GM12878 (cell line): Measurements from ENCODE around the gene APLP2. TPM values are rescaled to one million over a fixed set of nuclear protein-coding genes. Genes with fewer than 3 reads are reported as not detected.
A peak's percentile ranks its signal among the peaks of the same experiment; 100 is the strongest.

ENCODE experiments used
- ATAC-seq: fragments of 200-7000 bp; cut with Tn5 transposase; 3 replicates; pipeline ENCODE4 v1.9.1; 2020; ENCODE audit warnings: mild to moderate bottlenecking, moderate library complexity
- BruUV-seq: library from RNA; stranded (reverse); fragments of 400-500 nt; replicated peaks from 2 replicates; lab custom pipeline; 2021; lab: Mats Ljungman, UMichigan
- CTCF ChIA-PET: fragments of 300-600 bp; sonication (Branson Sonifier 250); formaldehyde crosslinking; extraction: SDS; loops from one replicate; lab custom pipeline; 2021; ENCODE audit warnings: inconsistent platforms; lab: Yijun Ruan, JAX
- POLR2A ChIA-PET: fragments of 350-600 bp; formaldehyde crosslinking; extraction: SDS; loops from one replicate; lab custom pipeline; 2021; ENCODE audit warnings: inconsistent platforms; lab: Charles Lee
- RAD21 ChIA-PET: fragments of 300-600 bp; sonication (Branson Sonifier 250); formaldehyde crosslinking; loops from one replicate; lab custom pipeline; 2023; ENCODE audit warnings: antibody characterized with exemption; ENCODE audit not compliant: unreplicated experiment; lab: Charles Lee
- SMC1A ChIA-PET: fragments of 300-600 bp; sonication (Branson Sonifier 250); formaldehyde crosslinking; loops from one replicate; lab custom pipeline; 2023; ENCODE audit not compliant: unreplicated experiment, uncharacterized antibody; lab: Charles Lee
- DNase-seq: peaks from one replicate; pipeline ENCODE4 v3.0.0-alpha.2; 2011; ENCODE audit warnings: low read depth, low spot score
- FAIRE-seq: peaks from 3 replicates; lab custom pipeline; 2011; peaks lifted over from hg19 to GRCh38; lab: Jason Lieb, UNC
- H2AFZ ChIP-seq: 2 replicates; pipeline ENCODE4 v1.6.0; 2011; ENCODE audit warnings: low read depth, low read length, control low read depth; ENCODE audit not compliant: control insufficient read depth
- H3K27ac ChIP-seq: 2 replicates; pipeline ENCODE4 v1.5.1; 2011; ENCODE audit warnings: control low read depth; ENCODE audit not compliant: control insufficient read depth, insufficient read depth
- H3K27me3 ChIP-seq, 2 experiments: replicated peaks in 1 of 2; 2 replicates each; pipeline versions ENCODE4 v1.6.0 to v1.6.1; 2011; ENCODE audit warnings: low read length in 1 of 2; ENCODE audit not compliant: control insufficient read depth in 2 of 2, insufficient read depth in 2 of 2
- H3K36me3 ChIP-seq, 2 experiments: 2 replicates each; pipeline ENCODE4 v1.5.1; 2011; ENCODE audit warnings: low read length in 1 of 2; ENCODE audit not compliant: control insufficient read depth in 2 of 2, insufficient read depth in 2 of 2
- H3K4me1 ChIP-seq: 2 replicates; pipeline ENCODE4 v1.6.1; 2011; ENCODE audit warnings: mild to moderate bottlenecking, low read length, moderate library complexity, mixed read lengths; ENCODE audit not compliant: control insufficient read depth, insufficient read depth
- H3K4me2 ChIP-seq: 2 replicates; pipeline ENCODE4 v1.6.0; 2011; ENCODE audit warnings: control low read depth; ENCODE audit not compliant: control insufficient read depth, insufficient read depth
- H3K4me3 ChIP-seq: fragments of 200-600 bp; sonication (generic); 2 replicates; pipeline ENCODE4 v1.5.1; 2016
- H3K79me2 ChIP-seq: 2 replicates; pipeline ENCODE4 v1.6.0; 2011; ENCODE audit warnings: low read length; ENCODE audit not compliant: control insufficient read depth, insufficient read depth
- H3K9ac ChIP-seq: 2 replicates; pipeline ENCODE4 v1.8.0; 2011; ENCODE audit warnings: low read length, control low read depth, mixed read lengths; ENCODE audit not compliant: control insufficient read depth, insufficient read depth
- H3K9me3 ChIP-seq: replicated peaks from 3 replicates; pipeline ENCODE4 v1.5.1; 2011; ENCODE audit warnings: mild to moderate bottlenecking, low read length; ENCODE audit not compliant: control insufficient read depth, insufficient read depth
- H4K20me1 ChIP-seq: 2 replicates; pipeline ENCODE4 v1.6.0; 2011; ENCODE audit not compliant: control insufficient read depth, insufficient read depth
- EED ChIP-seq: sonication (generic); IDR thresholded peaks from 2 replicates; pipeline ENCODE4 v1.6.1; 2016; ENCODE audit warnings: antibody characterized with exemption, low read depth
- HDAC2 ChIP-seq: fragments of 200-600 bp; sonication (generic); IDR thresholded peaks from 2 replicates; pipeline ENCODE4 v1.6.1; 2017
- IRF5 ChIP-seq: fragments of 450-650 bp; IDR thresholded peaks from 2 replicates; pipeline ENCODE4 v1.6.1; 2017; ENCODE audit warnings: borderline replicate concordance
- JUND ChIP-seq: IDR thresholded peaks from 2 replicates; pipeline ENCODE4 v1.6.1; 2012; ENCODE audit warnings: low read depth, mild to moderate bottlenecking, low read length, improper control_type of control experiment, moderate library complexity
- MAX ChIP-seq: IDR thresholded peaks from 2 replicates; pipeline ENCODE4 v1.6.1; 2012; ENCODE audit warnings: low read depth, low read length, improper control_type of control experiment
- MTA3 ChIP-seq: IDR thresholded peaks from 2 replicates; pipeline ENCODE4 v1.6.1; 2012; ENCODE audit warnings: low read length, inconsistent platforms, borderline replicate concordance
- NBN ChIP-seq: fragments of 450-650 bp; IDR thresholded peaks from 2 replicates; pipeline ENCODE4 v1.6.1; 2016
- NFYA ChIP-seq: IDR thresholded peaks from 2 replicates; pipeline ENCODE4 v1.6.1; 2011; ENCODE audit warnings: low read depth, mild to moderate bottlenecking, low read length, improper control_type of control experiment, borderline replicate concordance
- RBBP5 ChIP-seq: fragments of 200-600 bp; sonication (generic); conservative IDR thresholded peaks from 2 replicates; pipeline ENCODE4 v1.6.1; 2016
- RUNX3 ChIP-seq: IDR thresholded peaks from 2 replicates; pipeline ENCODE4 v1.6.1; 2012; ENCODE audit warnings: low read length, inconsistent platforms
- SMAD1 ChIP-seq: fragments of 450-650 bp; IDR thresholded peaks from 2 replicates; pipeline ENCODE4 v1.6.1; 2018; ENCODE audit warnings: mild to moderate bottlenecking, low read depth; ENCODE audit not compliant: partially characterized antibody
- SMARCA5 ChIP-seq: fragments of 450-650 bp; IDR thresholded peaks from 2 replicates; pipeline ENCODE4 v1.6.1; 2017; ENCODE audit warnings: mild to moderate bottlenecking
- SRF ChIP-seq, 2 experiments: IDR thresholded peaks; 2 replicates each; pipeline ENCODE4 v1.6.1; 2011; ENCODE audit warnings: low read depth in 2 of 2, low read length in 2 of 2, mild to moderate bottlenecking in 1 of 2, moderate library complexity in 1 of 2
- TARDBP ChIP-seq: IDR thresholded peaks from 2 replicates; pipeline ENCODE4 v1.6.1; 2016; ENCODE audit warnings: borderline replicate concordance
- YBX1 ChIP-seq: fragments of 450-650 bp; IDR thresholded peaks from 2 replicates; pipeline ENCODE4 v1.6.1; 2016; ENCODE audit warnings: antibody characterized with exemption
- ZNF24 ChIP-seq: fragments of 450-650 bp; IDR thresholded peaks from 2 replicates; pipeline ENCODE4 v1.6.1; 2017; ENCODE audit warnings: antibody characterized with exemption, mild to moderate bottlenecking
- ZNF384 ChIP-seq: IDR thresholded peaks from 2 replicates; pipeline ENCODE4 v1.6.1; 2012; ENCODE audit warnings: low read depth, mild to moderate bottlenecking, low read length, improper control_type of control experiment, borderline replicate concordance
- WGBS: methylation state at CpG from one replicate; pipeline ENCODE4 v1.1.6; 2016; ENCODE audit warnings: low lambda C conversion rate; ENCODE audit not compliant: insufficient replicate concordance, insufficient coverage; ENCODE audit errors: missing lambda C conversion rate; 5-methylcytosine and 5-hydroxymethylcytosine counted together
- in situ Hi-C: fragments of 300-500 bp; cut with MboI; formaldehyde crosslinking; loops from 9 replicates; pipeline ENCODE4 v1.14.3; 2018; ENCODE audit warnings: mixed read lengths
- intact Hi-C: fragments of 100-400 bp; cut with micrococcal nuclease; formaldehyde crosslinking; loops from one replicate; pipeline ENCODE4 v1.14.2; 2022; ENCODE audit not compliant: unreplicated experiment
- polyA plus RNA-seq, 11 experiments: library from polyadenylated mRNA; depleted of rRNA in 4 of 11; unstranded in 6 of 11; stranded (reverse) in 5 of 11; fragments of >200 nt; fragmentation: Nextera tagmentation in 4 of 11; fragmentation: Illumina TruSeq in 1 of 11; extraction: Ambion mirVana in 4 of 11; extraction: Trizol in 1 of 11; gene quantifications; 1 replicate in 1 of 11; 2 replicates in 10 of 11; pipeline versions ENCODE4 v1.2.1 to v1.2.3, GENCODE V29; 2011 to 2016; ENCODE audit warnings: inconsistent platforms in 2 of 11, missing spikeins in 2 of 11, low read depth in 1 of 11
- total RNA-seq, 4 experiments: library from RNA; depleted of rRNA in 3 of 4; stranded (reverse); fragments of >200 nt in 3 of 4; fragmentation: Illumina TruSeq in 1 of 4; extraction: Trizol in 1 of 4; gene quantifications; 2 replicates each; pipeline versions ENCODE4 v1.2.1 to v1.2.3, GENCODE V29; 2013 to 2021
- TF ChIP-seq, protein P1 (sequence below): fragments of 450-650 bp; formaldehyde crosslinking; IDR thresholded peaks from 2 replicates; pipeline ENCODE4 v1.5.0; 2022; ENCODE audit warnings: mild to moderate bottlenecking, missing genetic modification characterization
- TF ChIP-seq, protein P2 (sequence below): IDR thresholded peaks from 2 replicates; pipeline ENCODE4 v1.6.1; 2011; ENCODE audit warnings: borderline replicate concordance, low read depth, mild to moderate bottlenecking, moderate library complexity, mixed read lengths, low read length; ENCODE audit not compliant: insufficient read depth; ENCODE audit errors: extremely low read length

APLP2 gene
- total and polyA plus RNA-seq, 10 of the 15 experiments (the other 5 are each of a cell fraction or from before 2014, with no cell fraction given), result 2.3 to 38.8 (median 21.3) TPM

DNA sequence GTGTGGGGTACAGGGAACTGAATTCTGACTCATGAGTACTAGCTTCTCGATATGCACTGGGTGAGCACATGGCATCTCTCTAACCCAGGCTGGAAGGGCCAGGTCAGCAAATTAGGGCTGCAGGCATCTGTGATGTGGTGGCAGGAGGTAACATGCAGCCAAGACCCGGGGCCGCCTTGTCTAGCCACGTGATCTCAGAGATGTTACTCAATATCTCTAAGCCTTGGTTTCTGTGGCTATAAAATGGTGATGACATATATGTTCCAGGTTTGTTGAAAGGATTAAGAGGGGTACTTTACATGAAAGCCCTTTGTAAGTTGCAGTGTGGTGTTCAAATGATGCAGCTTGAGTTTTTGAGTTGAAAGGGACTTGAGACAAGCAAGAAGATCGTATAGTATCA, 93.0 kb downstream of the APLP2 start:
- Histone ChIP-seq H3K4me3 (no peak overlapping the region), H3K9ac (no peak overlapping the region), H3K79me2 (no peaks in the 10 kb centered on the region), H3K27ac (no peak overlapping the region), H3K4me2 (no peak overlapping the region), H3K4me1 (0 out of 2 replicates have a peak, but pooled peaks cover 6% of the 10 kb centered on the region), H3K9me3 (no peaks in the 10 kb centered on the region), H3K27me3 (peaks cover 16 to 17% of the 10 kb centered on the region in 2 experiments), H3K36me3 (no peaks in the 10 kb centered on the region), H2AFZ (no peak overlapping the region), H4K20me1 (no peaks in the 10 kb centered on the region)
- in situ Hi-C loops, result no loop called here
- DNase-seq, result no peak
- POLR2A ChIA-PET, result no interaction called here
- RAD21 ChIA-PET, result interaction anchor here (3.9 kb wide), 1 partner anchor 12 kb away, joined by 22 read pairs; no protein-coding TSS in a partner anchor
- intact Hi-C loops, result no loop called here
- TF ChIP-seq NFYA (no peak), RBBP5 (no peak), EED (no peak), MTA3 (no peak), YBX1 (no peak), SMARCA5 (no peak), RUNX3 (no peak), NBN (no peak), TARDBP (no peak), HDAC2 (no peak), SMAD1 (no peak), JUND (no peak), MAX (no peak), SRF (IDR thresholded peaks at IDR 0.05; ENCODE audit: low read depth in 2 of 2, low read length in 2 of 2) (no peak), ZNF384 (no peak), IRF5 (no peak), ZNF24 (no peak)
- TF ChIP-seq, protein P1, sequence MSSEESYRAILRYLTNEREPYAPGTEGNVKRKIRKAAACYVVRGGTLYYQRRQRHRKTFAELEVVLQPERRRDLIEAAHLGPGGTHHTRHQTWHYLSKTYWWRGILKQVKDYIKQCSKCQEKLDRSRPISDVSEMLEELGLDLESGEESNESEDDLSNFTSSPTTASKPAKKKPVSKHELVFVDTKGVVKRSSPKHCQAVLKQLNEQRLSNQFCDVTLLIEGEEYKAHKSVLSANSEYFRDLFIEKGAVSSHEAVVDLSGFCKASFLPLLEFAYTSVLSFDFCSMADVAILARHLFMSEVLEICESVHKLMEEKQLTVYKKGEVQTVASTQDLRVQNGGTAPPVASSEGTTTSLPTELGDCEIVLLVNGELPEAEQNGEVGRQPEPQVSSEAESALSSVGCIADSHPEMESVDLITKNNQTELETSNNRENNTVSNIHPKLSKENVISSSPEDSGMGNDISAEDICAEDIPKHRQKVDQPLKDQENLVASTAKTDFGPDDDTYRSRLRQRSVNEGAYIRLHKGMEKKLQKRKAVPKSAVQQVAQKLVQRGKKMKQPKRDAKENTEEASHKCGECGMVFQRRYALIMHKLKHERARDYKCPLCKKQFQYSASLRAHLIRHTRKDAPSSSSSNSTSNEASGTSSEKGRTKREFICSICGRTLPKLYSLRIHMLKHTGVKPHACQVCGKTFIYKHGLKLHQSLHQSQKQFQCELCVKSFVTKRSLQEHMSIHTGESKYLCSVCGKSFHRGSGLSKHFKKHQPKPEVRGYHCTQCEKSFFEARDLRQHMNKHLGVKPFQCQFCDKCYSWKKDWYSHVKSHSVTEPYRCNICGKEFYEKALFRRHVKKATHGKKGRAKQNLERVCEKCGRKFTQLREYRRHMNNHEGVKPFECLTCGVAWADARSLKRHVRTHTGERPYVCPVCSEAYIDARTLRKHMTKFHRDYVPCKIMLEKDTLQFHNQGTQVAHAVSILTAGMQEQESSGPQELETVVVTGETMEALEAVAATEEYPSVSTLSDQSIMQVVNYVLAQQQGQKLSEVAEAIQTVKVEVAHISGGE (CRISPR knock-in tag), result no peak
- TF ChIP-seq, protein P2, sequence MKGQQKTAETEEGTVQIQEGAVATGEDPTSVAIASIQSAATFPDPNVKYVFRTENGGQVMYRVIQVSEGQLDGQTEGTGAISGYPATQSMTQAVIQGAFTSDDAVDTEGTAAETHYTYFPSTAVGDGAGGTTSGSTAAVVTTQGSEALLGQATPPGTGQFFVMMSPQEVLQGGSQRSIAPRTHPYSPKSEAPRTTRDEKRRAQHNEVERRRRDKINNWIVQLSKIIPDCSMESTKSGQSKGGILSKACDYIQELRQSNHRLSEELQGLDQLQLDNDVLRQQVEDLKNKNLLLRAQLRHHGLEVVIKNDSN, result no peak
- 56% methylated on average over 5 of the region's 5 CpGs for WGBS
- no TSS peak for BruUV-seq
- SMC1A ChIA-PET, result interaction anchor here (2.4 kb wide), 1 partner anchor 10 kb away, joined by 12 read pairs; no protein-coding TSS in a partner anchor
- CTCF ChIA-PET, result interaction anchor here (0.7 to 1.3 kb wide), 2 partner anchors 16 to 35 kb away, joined by 3 read pairs; no protein-coding TSS in a partner anchor
- ATAC-seq, result peak; percentile 23
- no peak for FAIRE-seq
